ENCODE measurements around the gene TUBB6.

The TUBB6 gene

DNA sequence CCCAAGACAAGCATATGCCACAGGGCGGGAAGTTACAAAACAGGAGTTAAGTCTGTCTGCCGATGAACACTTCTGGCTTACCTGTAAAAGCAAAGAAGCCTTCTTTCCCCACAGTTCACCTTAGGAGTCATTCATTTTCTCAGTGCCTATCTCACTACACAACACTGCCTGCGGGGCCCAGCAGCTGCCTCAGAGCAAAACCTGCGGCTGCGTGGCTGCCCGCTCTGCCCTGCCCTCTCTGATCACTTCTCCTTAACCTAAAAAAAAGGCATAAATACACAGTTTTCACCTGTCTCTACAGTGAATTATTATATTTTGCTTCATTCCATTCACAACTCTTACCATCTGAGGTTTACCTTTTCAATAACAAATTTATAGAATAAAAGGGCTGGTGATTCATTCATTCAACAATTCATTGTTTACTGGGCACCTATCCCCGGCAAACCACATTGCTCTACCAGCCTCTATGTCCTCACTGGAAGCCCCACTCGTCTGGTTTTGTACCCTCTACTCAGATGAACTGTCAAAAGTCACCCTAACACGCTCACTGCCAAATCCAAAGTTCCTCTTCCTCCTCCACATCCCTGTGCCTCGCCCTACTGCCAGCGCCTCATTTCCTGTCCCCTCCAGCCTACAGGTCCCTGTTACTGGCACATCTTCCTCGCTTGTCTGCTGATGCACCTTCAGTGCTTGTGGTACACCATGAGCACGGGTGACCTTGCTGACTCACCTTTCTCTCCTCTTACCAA lies 37.6 kb downstream of the TUBB6 start:
- DNase-seq = no peak

DNA sequence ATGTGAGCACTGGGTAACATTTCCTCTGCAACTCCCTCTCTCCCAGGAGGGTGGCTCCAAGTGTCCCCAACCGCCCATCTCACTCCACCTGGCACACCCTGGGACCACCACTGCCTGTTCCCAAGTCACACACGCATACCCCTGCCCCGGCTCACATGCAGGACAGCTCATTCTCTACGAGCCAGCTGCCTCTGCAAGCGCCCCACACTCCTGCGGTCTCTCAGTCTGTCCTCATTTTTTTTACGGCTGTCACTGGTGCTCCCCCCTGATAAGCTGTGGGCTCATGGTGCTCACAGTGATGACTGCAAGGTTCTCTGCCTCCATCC lies 38.2 kb downstream of the TUBB6 start:
- DNase-seq = no peak

GRCh38 chr18:12347895-12348294 lies 39.9 kb downstream of the TUBB6 start:
- no peak for DNase-seq

DNA sequence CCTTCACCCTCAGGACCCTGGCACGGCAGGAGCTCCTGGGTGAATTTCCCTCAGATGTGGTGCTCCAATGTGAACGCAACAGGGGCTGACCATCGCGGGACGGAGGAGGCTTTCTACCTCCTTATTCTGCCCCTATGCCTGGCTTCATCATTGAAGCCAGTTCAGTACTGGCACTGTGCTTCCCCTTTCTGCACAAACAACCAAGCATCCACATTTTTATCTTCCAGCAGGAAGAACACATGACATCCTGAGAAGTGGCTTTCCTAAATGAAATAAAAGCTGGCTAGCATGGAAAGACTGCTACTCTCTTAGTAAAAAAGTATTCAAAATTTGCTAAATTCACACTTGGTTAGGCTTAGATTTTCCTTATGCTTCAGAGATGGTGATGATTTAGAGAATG lies 44.1 kb downstream of the TUBB6 start:
- no peak for DNase-seq

- DNase-seq = no peak
Observed at GRCh38 chr18:12359515-12359927, 51.5 kb downstream of the TUBB6 start.

DNA sequence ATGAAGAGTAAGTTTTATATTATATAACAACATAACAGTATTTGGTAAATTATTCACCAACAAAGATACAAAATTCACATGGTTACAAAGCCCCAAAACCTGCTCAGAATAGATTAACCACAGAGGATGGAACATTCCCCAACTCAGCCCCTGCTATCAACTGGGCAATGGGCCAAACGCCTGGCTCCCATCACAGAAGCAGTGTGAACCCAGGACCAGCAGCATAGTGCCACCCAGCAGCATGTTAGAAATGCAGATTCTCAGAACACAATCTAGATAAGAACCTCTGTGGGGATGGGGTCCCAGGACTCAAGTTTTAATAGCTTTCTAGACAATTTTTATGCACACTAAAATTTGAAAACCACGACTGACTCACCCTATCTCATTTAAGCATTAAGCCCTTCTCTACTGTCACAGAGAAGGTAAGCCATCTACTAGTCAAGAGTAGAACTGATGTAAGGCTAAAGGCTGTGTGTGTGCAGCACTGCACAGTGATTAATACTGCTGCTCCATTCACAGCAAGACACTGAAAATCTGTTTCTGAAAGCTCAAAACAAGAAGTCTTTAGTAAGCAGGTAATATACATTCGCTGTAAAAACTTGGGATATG lies 53.8 kb downstream of the TUBB6 start:
- no peak for DNase-seq

DNA sequence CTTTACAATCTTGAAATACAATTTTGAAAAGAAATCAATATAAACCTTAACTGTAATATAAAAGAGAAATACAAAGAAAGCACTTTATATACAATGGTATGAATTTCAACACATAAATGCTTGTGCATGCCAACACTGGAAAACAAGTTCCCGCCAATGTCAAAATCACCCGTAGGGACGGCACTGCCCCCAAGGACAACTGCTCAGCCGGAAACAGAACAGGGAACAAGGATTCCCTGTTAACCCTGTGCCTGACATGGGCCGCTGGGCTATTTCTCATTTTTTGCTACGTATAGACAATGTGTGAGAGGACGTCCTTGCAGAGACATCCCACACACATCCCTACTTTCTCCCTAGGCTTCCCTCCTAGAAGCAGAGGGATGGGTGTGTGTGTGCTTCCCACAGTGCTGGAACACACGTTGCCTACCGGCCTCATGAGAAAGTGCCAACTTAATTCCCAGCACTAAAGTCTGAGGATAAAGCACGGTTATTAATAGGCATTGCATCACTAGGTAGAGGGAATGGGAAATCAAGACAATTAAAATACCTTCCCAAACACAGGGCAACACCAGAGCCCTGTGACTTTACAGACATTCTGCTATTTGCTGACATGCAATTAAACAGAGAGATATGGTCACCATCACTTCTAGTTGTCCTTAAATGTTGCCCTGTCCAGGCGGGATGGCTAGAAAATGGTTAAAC lies 54.6 kb downstream of the TUBB6 start:
- no peak for DNase-seq

DNA sequence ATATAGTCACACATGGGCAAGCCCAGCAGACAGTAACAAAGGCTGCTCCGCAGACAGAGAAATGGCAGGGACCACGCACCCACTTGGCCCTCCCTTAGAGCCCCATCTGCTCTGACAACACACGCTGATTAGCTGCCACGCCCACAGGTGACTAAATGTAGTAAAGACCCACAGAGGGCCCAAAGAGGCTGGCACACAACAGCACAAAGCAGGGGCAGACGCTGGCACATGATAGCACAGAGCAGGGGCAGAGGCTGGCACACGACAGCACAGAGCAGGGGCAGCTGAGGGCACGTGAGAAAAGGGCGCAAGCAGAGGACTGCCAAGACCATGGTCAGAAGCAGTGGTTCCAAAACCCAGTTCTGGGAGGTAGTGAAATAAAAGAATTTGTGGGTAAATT lies 58.3 kb downstream of the TUBB6 start:
- DNase-seq = no peak

GRCh38 chr18:12366784-12367183 lies 58.7 kb downstream of the TUBB6 start:
- DNase-seq = no peak

- no peak for DNase-seq
Observed at GRCh38 chr18:12369211-12369610, 61.2 kb downstream of the TUBB6 start.

DNA sequence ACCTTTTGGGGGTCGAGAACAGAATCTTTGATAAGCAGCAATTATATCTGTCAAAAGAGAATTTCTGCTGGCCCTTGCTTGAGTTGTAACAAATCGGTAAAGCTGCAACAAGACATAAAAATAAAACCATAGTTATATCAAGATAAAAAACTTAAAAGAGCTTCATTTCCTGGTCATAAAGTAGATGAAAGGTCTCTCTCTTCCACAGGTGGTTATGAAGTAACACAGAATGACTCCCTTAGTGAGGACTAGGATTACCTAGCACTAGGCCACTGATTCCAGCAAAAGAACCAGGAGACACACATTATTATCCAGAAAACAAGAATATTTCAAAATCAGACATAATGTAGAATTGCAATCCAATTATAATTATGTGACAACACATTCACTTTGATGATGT lies 63.5 kb downstream of the TUBB6 start:
- DNase-seq = no peak

DNA sequence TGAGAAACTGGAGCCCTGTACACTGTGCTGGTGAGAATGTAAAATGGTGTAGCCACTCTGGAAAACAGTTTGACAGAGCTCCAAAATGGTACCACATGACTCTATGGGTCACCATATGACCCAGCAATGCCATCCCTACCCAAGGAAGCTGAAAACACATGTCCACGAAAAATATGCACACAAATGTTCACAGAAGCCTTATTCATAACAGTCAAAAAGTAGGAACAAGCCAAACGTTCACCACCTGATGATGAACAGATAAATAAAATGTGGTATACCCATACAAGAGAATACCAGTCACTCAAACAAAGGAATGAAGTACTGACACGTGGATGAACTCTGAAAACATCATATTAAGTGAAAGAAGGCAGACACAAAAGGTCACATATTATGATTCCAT lies 64.4 kb downstream of the TUBB6 start:
- DNase-seq = no peak

DNA sequence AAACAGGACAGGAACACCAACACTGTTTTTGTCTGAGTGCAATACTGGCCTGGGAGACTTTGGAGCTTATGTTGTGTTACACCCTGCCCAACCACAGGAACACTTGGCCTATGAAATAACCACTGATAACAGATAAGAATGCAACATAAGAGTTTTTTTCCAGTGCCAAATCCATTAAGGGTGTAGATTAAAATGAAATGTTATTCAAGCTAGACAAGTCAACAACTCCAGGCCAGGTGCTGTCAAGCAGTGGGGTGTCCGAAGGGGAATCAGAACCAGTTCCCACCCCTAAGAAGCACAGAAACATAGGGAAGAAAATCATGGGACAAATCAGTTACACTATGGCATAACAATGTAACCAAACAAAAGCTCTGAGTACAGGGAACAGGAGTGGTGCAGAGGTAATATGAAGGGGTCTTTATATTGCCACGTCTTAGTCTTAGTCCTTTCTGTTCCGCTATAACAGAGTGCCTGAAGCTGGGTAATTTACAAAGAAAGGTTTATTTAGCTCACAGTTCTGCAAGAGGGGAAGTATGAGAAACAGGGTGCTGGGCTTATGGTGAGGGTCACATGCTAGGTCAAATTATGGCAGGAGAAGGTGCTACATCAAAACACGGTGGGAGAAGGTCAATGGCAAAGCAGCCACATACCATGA lies 65.2 kb downstream of the TUBB6 start:
- no peak for DNase-seq

DNA sequence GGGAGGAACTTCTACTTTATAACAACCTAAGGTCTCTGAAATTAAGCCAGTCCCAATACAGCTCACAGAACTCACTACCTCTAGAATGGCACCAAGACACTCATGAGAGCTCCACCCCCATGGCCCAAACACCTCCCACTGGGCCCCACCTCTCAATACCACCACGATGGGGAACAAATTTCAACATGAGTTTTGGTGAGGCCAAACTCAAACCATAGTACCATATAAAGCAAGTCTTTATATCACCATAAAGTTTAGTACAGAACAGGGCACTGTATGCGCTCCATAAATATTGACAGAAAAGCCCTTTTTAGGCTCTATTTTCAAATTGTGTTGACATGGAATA lies 65.7 kb downstream of the TUBB6 start:
- no peak for DNase-seq

GRCh38 chr18:12374401-12374800 lies 66.4 kb downstream of the TUBB6 start:
- no peak for DNase-seq

Measured in NCI-H1105 (cell line).